Gastroesophageal sphincter (tissue), 3 donors: ENCODE results near the gene ELL.

Source experiments
- CTCF ChIP-seq, 4 experiments: fragments of 200-600 bp in 2 of 4; fragments of 450-650 bp in 2 of 4; sonication (generic) in 1 of 4; IDR thresholded peaks; one replicate each; pipeline ENCODE4 v1.5.1; 2017 to 2019; ENCODE audit warnings: antibody characterized with exemption in 4 of 4, mild to moderate bottlenecking in 2 of 4, moderate library complexity in 2 of 4
- POLR2A ChIP-seq, 2 donors: fragments of 450-650 bp; IDR thresholded peaks; one replicate each; pipeline ENCODE4 v1.6.1; 2017; ENCODE audit warnings: antibody characterized with exemption in 2 of 2, mild to moderate bottlenecking in 2 of 2, moderate library complexity in 1 of 2
- POLR2AphosphoS5 ChIP-seq: sonication (generic); formaldehyde crosslinking; IDR thresholded peaks from one replicate; pipeline ENCODE4 v1.6.1; 2017; ENCODE audit warnings: antibody characterized with exemption

- TF ChIP-seq CTCF (IDR thresholded peaks at IDR 0.05) (no peak), POLR2AphosphoS5 (no peak), POLR2A (IDR thresholded peaks at IDR 0.05) (no peak)
Measured at GRCh38 chr19:18467978-18468377, 53.9 kb downstream of the ELL start.
